HUES6 (cell line): Measurements from ENCODE around the gene PCAT6.

ENCODE experiments used
- H3K27ac ChIP-seq: 2 replicates; pipeline ENCODE4 v1.7.0; 2013; ENCODE audit warnings: low read depth, mild to moderate bottlenecking, low read length, inconsistent platforms
- H3K27me3 ChIP-seq: 2 replicates; pipeline ENCODE4 v1.6.1; 2013; ENCODE audit warnings: low read length; ENCODE audit not compliant: control insufficient read depth, insufficient read depth
- H3K36me3 ChIP-seq: 2 replicates; pipeline ENCODE4 v1.6.1; 2013; ENCODE audit warnings: low read length; ENCODE audit not compliant: control insufficient read depth, insufficient read depth
- H3K4me1 ChIP-seq: 2 replicates; pipeline ENCODE4 v1.6.1; 2013; ENCODE audit warnings: low read length; ENCODE audit not compliant: control insufficient read depth, insufficient read depth
- H3K4me3 ChIP-seq: 2 replicates; pipeline ENCODE4 v1.5.1; 2013; ENCODE audit warnings: low read depth, low read length
- H3K9ac ChIP-seq: one replicate; pipeline ENCODE4 v1.6.1; 2013; ENCODE audit warnings: mild to moderate bottlenecking, low read length
- H3K9me3 ChIP-seq: 2 replicates; pipeline ENCODE4 v1.6.1; 2013; ENCODE audit warnings: low read depth, low read length; ENCODE audit not compliant: control insufficient read depth, insufficient read depth

PCAT6 gene

GRCh38 chr1:202831906-202832305, 21.2 kb downstream of the PCAT6 start:
- Histone ChIP-seq H3K4me3 (no peak overlapping the region), H3K9ac (no peak overlapping the region), H3K27ac (no peak overlapping the region), H3K27me3 (no peaks in the 10 kb centered on the region), H3K36me3 (no peaks in the 10 kb centered on the region), H3K4me1 (peaks cover 19% of the 10 kb centered on the region), H3K9me3 (no peaks in the 10 kb centered on the region)

DNA sequence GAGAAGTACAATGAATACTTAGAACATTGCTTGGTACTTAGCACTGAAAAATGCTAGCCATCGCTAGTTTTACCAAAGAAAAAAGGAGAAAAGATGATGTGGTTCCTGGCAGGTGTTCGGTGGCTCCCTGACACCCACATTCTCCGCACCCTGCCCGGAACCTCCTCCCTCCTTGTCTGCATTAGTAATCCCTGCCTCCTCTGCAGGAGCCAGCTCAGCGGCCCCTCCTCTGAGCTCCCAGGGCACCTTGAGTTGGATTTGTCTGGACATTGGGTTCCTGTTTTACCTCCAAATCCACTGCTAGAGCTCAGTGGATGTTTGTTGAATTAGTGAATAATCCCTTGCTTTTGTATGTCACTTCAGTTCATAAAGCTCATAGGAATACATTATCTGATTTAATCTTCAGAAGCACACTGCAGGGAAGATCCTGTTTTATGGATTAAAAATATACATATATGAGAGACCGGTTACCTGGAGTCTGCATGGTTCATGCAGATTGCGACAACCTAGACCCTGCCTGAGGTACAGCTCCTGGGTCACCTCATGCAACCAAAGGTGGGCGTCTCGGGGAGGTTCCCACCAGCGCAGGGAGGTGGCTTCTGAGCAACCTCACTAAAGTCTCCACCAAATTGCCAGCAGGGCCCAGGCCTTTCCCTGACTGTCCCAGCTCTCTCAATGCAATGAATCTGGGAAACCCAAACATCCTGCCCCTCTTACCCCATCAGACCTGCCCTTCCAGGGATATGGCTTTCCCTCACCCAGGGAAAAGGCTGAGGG, 24.2 kb downstream of the PCAT6 start:
- H3K4me3 ChIP-seq, result no peak overlapping the region
- no peaks in the 10 kb centered on the region for H3K27me3 ChIP-seq
- no peaks in the 10 kb centered on the region for H3K36me3 ChIP-seq
- no peak overlapping the region for H3K9ac ChIP-seq
- no peaks in the 10 kb centered on the region for H3K9me3 ChIP-seq
- H3K27ac ChIP-seq, result no peak overlapping the region
- H3K4me1 ChIP-seq, result peaks cover 22% of the 10 kb centered on the region

DNA sequence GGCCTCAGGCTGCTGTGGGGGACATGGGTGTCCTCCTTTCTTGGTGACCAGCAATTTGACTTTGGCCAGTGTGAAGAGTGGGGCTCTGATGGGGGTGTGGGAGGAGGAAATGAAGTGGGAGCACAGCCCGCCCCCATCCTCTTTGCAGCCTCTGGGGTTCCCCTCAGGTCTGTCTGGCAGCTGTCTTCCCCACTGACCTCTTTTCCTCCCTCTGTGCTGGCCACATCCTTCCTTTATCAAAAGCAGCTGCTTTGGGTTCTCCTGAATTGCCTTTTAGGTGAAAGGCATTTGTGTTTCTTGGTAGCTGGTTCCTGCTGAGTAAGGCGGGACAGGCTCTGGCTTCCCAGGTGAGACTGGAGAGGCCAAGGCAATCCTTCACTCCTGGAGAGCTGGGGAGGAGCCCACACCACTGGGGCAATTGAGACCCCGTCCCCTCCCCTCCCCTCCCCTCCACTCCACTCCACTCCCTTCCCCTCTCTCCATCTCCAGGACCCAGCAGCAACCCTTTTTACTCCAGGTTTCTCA, 24.9 kb downstream of the PCAT6 start:
- Histone ChIP-seq H3K4me1 (peaks cover 22% of the 10 kb centered on the region), H3K4me3 (no peak overlapping the region), H3K36me3 (no peaks in the 10 kb centered on the region), H3K9me3 (no peaks in the 10 kb centered on the region), H3K9ac (no peak overlapping the region), H3K27me3 (no peaks in the 10 kb centered on the region), H3K27ac (no peak overlapping the region)

- H3K27ac ChIP-seq, result no peak overlapping the region
- H3K9me3 ChIP-seq, result no peaks in the 10 kb centered on the region
- H3K4me3 ChIP-seq, result no peak overlapping the region
- H3K4me1 ChIP-seq, result peaks cover 22% of the 10 kb centered on the region
- no peaks in the 10 kb centered on the region for H3K27me3 ChIP-seq
- H3K9ac ChIP-seq, result no peak overlapping the region
- no peaks in the 10 kb centered on the region for H3K36me3 ChIP-seq
Observed at GRCh38 chr1:202836623-202837403, 26.1 kb downstream of the PCAT6 start.

DNA sequence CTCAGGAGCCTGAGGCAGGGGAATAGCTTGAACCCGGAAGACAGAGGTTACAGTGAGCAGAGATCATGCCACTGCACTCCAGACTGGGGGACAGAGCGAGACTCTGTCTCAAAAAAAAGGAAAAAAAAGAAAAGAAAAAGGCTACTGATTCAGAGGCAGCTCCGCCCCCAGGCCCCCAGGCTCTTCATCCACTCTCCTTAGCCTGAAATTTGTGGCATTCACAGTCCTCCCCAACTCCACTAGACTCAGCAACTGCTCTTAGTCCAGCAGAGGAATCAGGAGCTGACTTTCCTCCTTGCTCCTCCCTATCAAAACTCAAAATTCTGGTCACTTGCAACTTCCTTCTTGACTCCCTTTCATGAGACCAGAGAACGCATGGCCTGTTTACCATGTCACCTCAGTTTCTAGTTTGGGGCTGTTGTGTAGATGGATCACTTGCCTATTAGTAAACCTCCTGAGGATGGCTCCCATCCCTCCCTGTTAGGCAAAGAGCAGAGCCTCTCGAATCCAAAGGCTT, 27.1 kb downstream of the PCAT6 start:
- Histone ChIP-seq H3K27me3 (no peaks in the 10 kb centered on the region), H3K9me3 (no peaks in the 10 kb centered on the region), H3K36me3 (no peaks in the 10 kb centered on the region), H3K4me3 (no peak overlapping the region), H3K9ac (no peak overlapping the region), H3K4me1 (peaks cover 22% of the 10 kb centered on the region), H3K27ac (no peak overlapping the region)

GRCh38 chr1:202843081-202843480, 32.3 kb downstream of the PCAT6 start:
- no peaks in the 10 kb centered on the region for H3K4me1 ChIP-seq
- H3K9ac ChIP-seq, result no peak overlapping the region
- H3K27me3 ChIP-seq, result no peaks in the 10 kb centered on the region
- no peaks in the 10 kb centered on the region for H3K9me3 ChIP-seq
- no peak overlapping the region for H3K4me3 ChIP-seq
- no peak overlapping the region for H3K27ac ChIP-seq
- no peaks in the 10 kb centered on the region for H3K36me3 ChIP-seq

- Histone ChIP-seq H3K4me3 (no peak overlapping the region), H3K27ac (no peak overlapping the region), H3K4me1 (no peaks in the 10 kb centered on the region), H3K9me3 (no peaks in the 10 kb centered on the region), H3K36me3 (no peaks in the 10 kb centered on the region), H3K27me3 (no peaks in the 10 kb centered on the region), H3K9ac (no peak overlapping the region)
Observed at GRCh38 chr1:202844259-202844658, 33.5 kb downstream of the PCAT6 start.

DNA sequence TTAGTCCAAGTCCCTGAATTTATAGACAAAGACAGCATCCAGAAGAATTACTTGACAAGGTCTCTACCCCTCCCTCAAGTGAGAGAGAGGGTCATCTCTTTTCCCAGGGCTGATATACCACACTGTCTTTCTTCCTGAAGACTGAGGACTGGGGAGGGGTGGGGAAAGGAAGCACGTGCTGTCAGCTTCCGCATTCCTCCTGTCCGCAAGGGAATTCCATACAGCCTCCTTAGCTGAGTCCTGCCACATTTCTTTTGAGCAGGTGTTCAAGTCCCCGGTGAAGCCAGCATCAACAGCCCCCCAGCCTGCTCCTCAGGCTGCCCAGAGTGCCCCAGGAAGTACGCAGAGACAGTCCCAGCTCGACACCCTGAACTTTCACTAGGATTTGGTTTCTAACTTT, 34.2 kb downstream of the PCAT6 start:
- Histone ChIP-seq H3K27ac (no peak overlapping the region), H3K36me3 (no peaks in the 10 kb centered on the region), H3K9ac (no peak overlapping the region), H3K27me3 (no peaks in the 10 kb centered on the region), H3K4me1 (no peaks in the 10 kb centered on the region), H3K9me3 (no peaks in the 10 kb centered on the region), H3K4me3 (no peak overlapping the region)

- no peak overlapping the region for H3K9ac ChIP-seq
- no peaks in the 10 kb centered on the region for H3K4me1 ChIP-seq
- H3K27ac ChIP-seq, result no peak overlapping the region
- no peak overlapping the region for H3K4me3 ChIP-seq
- peaks cover 11% of the 10 kb centered on the region for H3K36me3 ChIP-seq
- no peaks in the 10 kb centered on the region for H3K27me3 ChIP-seq
- no peaks in the 10 kb centered on the region for H3K9me3 ChIP-seq
Observed at GRCh38 chr1:202848191-202848542, 37.4 kb downstream of the PCAT6 start.

- H3K4me3 ChIP-seq, result no peak overlapping the region
- no peaks in the 10 kb centered on the region for H3K9me3 ChIP-seq
- no peak overlapping the region for H3K9ac ChIP-seq
- peaks cover 21% of the 10 kb centered on the region for H3K36me3 ChIP-seq
- H3K27me3 ChIP-seq, result no peaks in the 10 kb centered on the region
- no peak overlapping the region for H3K27ac ChIP-seq
- H3K4me1 ChIP-seq, result no peaks in the 10 kb centered on the region
Observed at GRCh38 chr1:202850593-202851362, 40.0 kb downstream of the PCAT6 start.
